H9 (cell line): Measurements from ENCODE around the gene ZNF385D. TPM values are rescaled to one million over a fixed set of nuclear protein-coding genes. Genes with fewer than 3 reads are reported as not detected.

Source experiments
- DNase-seq: peaks from one replicate; pipeline ENCODE4 v3.0.0-alpha.2; 2017
- H2AFZ ChIP-seq: one replicate; pipeline ENCODE4 v1.6.1; 2013; ENCODE audit warnings: mild to moderate bottlenecking, low read length, control low read depth, moderate library complexity
- H2AK5ac ChIP-seq: 2 replicates; pipeline ENCODE4 v1.6.1; 2013; ENCODE audit warnings: low read length, control low read depth, mixed read lengths; ENCODE audit not compliant: insufficient read length
- H2BK120ac ChIP-seq: one replicate; pipeline ENCODE4 v1.6.1; 2013; ENCODE audit warnings: low read depth, mild to moderate bottlenecking, low read length, control low read depth, inconsistent platforms; ENCODE audit not compliant: poor library complexity, severe bottlenecking
- H2BK12ac ChIP-seq: 2 replicates; pipeline ENCODE4 v1.6.1; 2013; ENCODE audit warnings: low read length, control low read depth, mixed read lengths, low read depth; ENCODE audit not compliant: insufficient read length
- H2BK15ac ChIP-seq: 2 replicates; pipeline ENCODE4 v1.6.1; 2013; ENCODE audit warnings: low read depth, low read length, control low read depth
- H2BK20ac ChIP-seq: one replicate; pipeline ENCODE4 v1.6.1; 2013; ENCODE audit warnings: low read depth, mild to moderate bottlenecking, low read length, control low read depth, inconsistent platforms; ENCODE audit not compliant: poor library complexity, severe bottlenecking
- H2BK5ac ChIP-seq: 2 replicates; pipeline ENCODE4 v1.6.1; 2013; ENCODE audit warnings: low read length, control low read depth, mixed read lengths; ENCODE audit not compliant: insufficient read length
- H3K14ac ChIP-seq: 2 replicates; pipeline ENCODE4 v1.6.1; 2013; ENCODE audit warnings: low read length, control low read depth; ENCODE audit not compliant: insufficient read depth
- H3K18ac ChIP-seq: 2 replicates; pipeline ENCODE4 v1.6.1; 2013; ENCODE audit warnings: low read depth, mild to moderate bottlenecking, mixed read lengths, low read length, control low read depth; ENCODE audit not compliant: insufficient read length
- H3K23ac ChIP-seq: 2 replicates; pipeline ENCODE4 v1.6.1; 2013; ENCODE audit warnings: low read length, control low read depth, mixed read lengths, low read depth; ENCODE audit not compliant: insufficient read length
- H3K23me2 ChIP-seq: 2 replicates; pipeline ENCODE4 v1.6.1; 2013; ENCODE audit warnings: low read depth, mild to moderate bottlenecking, mixed read lengths, low read length, control low read depth; ENCODE audit not compliant: insufficient read length, poor library complexity, severe bottlenecking
- H3K27ac ChIP-seq: 2 replicates; pipeline ENCODE4 v1.5.1; 2013; ENCODE audit warnings: low read length, control low read depth, mixed read lengths, low read depth; ENCODE audit not compliant: insufficient read length
- H3K27me3 ChIP-seq: 2 replicates; pipeline ENCODE4 v1.6.1; 2013; ENCODE audit warnings: low read length, control low read depth, inconsistent platforms; ENCODE audit not compliant: insufficient read depth
- H3K4ac ChIP-seq: 2 replicates; pipeline ENCODE4 v1.6.1; 2013; ENCODE audit warnings: low read depth, mild to moderate bottlenecking, control low read depth, inconsistent platforms, low read length, moderate library complexity
- H3K4me1 ChIP-seq: 2 replicates; pipeline ENCODE4 v1.6.1; 2013; ENCODE audit warnings: low read length, control low read depth, inconsistent platforms; ENCODE audit not compliant: insufficient read depth
- H3K4me2 ChIP-seq: 2 replicates; pipeline ENCODE4 v1.6.1; 2013; ENCODE audit warnings: low read length, control low read depth, mixed read lengths; ENCODE audit not compliant: insufficient read length, insufficient read depth
- H3K56ac ChIP-seq: 2 replicates; pipeline ENCODE4 v1.6.1; 2013; ENCODE audit warnings: low read depth, mild to moderate bottlenecking, mixed read lengths, low read length, control low read depth; ENCODE audit not compliant: insufficient read length
- H3K79me1 ChIP-seq: 2 replicates; pipeline ENCODE4 v1.6.1; 2013; ENCODE audit warnings: low read depth, mild to moderate bottlenecking, moderate library complexity, low read length, control low read depth, inconsistent platforms; ENCODE audit not compliant: insufficient read depth, poor library complexity, severe bottlenecking
- H3K79me2 ChIP-seq: 2 replicates; pipeline ENCODE4 v1.6.1; 2013; ENCODE audit warnings: low read length, control low read depth, inconsistent platforms; ENCODE audit not compliant: insufficient read depth
- H3K9ac ChIP-seq: 2 replicates; pipeline ENCODE4 v1.6.1; 2013; ENCODE audit warnings: low read length, control low read depth, mixed read lengths; ENCODE audit not compliant: insufficient read length; ENCODE audit errors: extremely low read depth
- H3K9me3 ChIP-seq: one replicate; pipeline ENCODE4 v1.6.1; 2013; ENCODE audit warnings: low read depth, low read length, inconsistent platforms; ENCODE audit not compliant: control insufficient read depth
- H3T11ph ChIP-seq: one replicate; pipeline ENCODE4 v1.6.1; 2013; ENCODE audit warnings: mild to moderate bottlenecking, low read length, control low read depth, inconsistent platforms
- H4K20me1 ChIP-seq: one replicate; pipeline ENCODE4 v1.6.1; 2013; ENCODE audit not compliant: control insufficient read depth, insufficient read length, insufficient read depth
- H4K5ac ChIP-seq: 2 replicates; pipeline ENCODE4 v1.6.1; 2013; ENCODE audit warnings: low read depth, mild to moderate bottlenecking, mixed read lengths, low read length, control low read depth; ENCODE audit not compliant: insufficient read length
- H4K8ac ChIP-seq: replicated peaks from 2 replicates; pipeline ENCODE4 v1.6.1; 2013; ENCODE audit warnings: low read length, control low read depth, mixed read lengths, low read depth; ENCODE audit not compliant: insufficient read length
- H4K91ac ChIP-seq: 2 replicates; pipeline ENCODE4 v1.6.1; 2013; ENCODE audit warnings: low read depth, mild to moderate bottlenecking, moderate library complexity, mixed read lengths, low read length, control low read depth; ENCODE audit not compliant: insufficient read length
- H3K27ac Mint-ChIP-seq, 3 experiments: 2 replicates in 2 of 3; 3 replicates in 1 of 3; pipeline ENCODE4 v1.8.0; 2020 to 2021; ENCODE audit warnings: mixed read lengths in 3 of 3, mild to moderate bottlenecking in 1 of 3, moderate library complexity in 1 of 3
- H3K27me3 Mint-ChIP-seq: 2 replicates; pipeline ENCODE4 v1.8.0; 2021; ENCODE audit warnings: low read depth, mild to moderate bottlenecking, moderate library complexity, mixed read lengths
- H3K36me3 Mint-ChIP-seq, 3 experiments: 2 replicates in 2 of 3; 3 replicates in 1 of 3; pipeline ENCODE4 v1.8.0; 2020 to 2021; ENCODE audit warnings: low read depth in 3 of 3, mixed read lengths in 3 of 3; ENCODE audit not compliant: insufficient read depth in 1 of 3
- H3K4me1 Mint-ChIP-seq, 2 experiments: 2 replicates each; pipeline ENCODE4 v1.8.0; 2020; ENCODE audit warnings: mixed read lengths in 2 of 2
- H3K4me3 Mint-ChIP-seq, 2 experiments: 2 replicates in 1 of 2; 3 replicates in 1 of 2; pipeline ENCODE4 v1.8.0; 2020 to 2021; ENCODE audit warnings: mild to moderate bottlenecking in 2 of 2, mixed read lengths in 2 of 2, moderate library complexity in 1 of 2
- H3K9me3 Mint-ChIP-seq, 2 experiments: 2 replicates in 1 of 2; 3 replicates in 1 of 2; pipeline ENCODE4 v1.8.0; 2020; ENCODE audit warnings: mild to moderate bottlenecking in 2 of 2, mixed read lengths in 2 of 2, moderate library complexity in 1 of 2
- WGBS: extraction: QIAGEN DNeasy Blood & Tissue Kit; methylation state at CpG from one replicate; pipeline ENCODE4 v1.1.7; 2013; ENCODE audit warnings: missing lambda C conversion rate, low lambda C conversion rate, mixed read lengths; ENCODE audit not compliant: insufficient read length; ENCODE audit errors: extremely low coverage; 5-methylcytosine and 5-hydroxymethylcytosine counted together
- total RNA-seq: library from RNA; stranded (reverse); gene quantifications from 2 replicates; pipeline ENCODE4 v1.2.1, GENCODE V29; 2021
- TF ChIP-seq, protein P1 (sequence below): fragments of 200-600 bp; sonication (generic); conservative IDR thresholded peaks from 3 replicates; pipeline ENCODE4 v1.8.0; 2021; ENCODE audit warnings: antibody characterized with exemption, mild to moderate bottlenecking

Gene ZNF385D
- total RNA-seq, 1 experiment from 2014 or later: 1.5 TPM

DNA sequence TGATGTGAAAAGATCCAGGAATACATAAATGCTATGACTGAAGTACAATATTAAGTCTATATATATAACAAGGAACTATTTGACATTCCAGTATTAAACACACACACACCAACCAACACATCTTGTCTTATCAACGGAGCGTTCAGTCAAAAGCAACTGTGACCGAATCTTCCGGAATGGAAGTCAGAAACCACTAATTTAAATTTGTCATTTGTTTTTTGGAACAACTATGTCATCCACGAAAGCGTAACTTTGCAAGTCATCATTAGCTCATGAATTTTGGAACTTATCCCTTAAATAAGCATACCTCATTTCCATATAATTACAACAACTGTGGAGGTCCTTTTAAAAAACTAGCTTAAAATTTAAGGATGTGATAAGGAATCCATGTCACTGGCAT lies 5.0 kb downstream of the ZNF385D start:
- no peak overlapping the region for H2BK12ac ChIP-seq
- H3K27me3 Mint-ChIP-seq: peaks cover 22% of the 10 kb centered on the region

More for the DNA sequence above, 5.0 kb downstream of the ZNF385D start:
- H2BK15ac ChIP-seq: no peak overlapping the region
- H3K18ac ChIP-seq: no peak overlapping the region
- H2BK120ac ChIP-seq: no peak overlapping the region
- H3K9ac ChIP-seq: no peak overlapping the region
- no peaks in the 10 kb centered on the region for H3K79me2 ChIP-seq
- no peak for DNase-seq
- H2BK20ac ChIP-seq: no peak overlapping the region
- H2BK5ac ChIP-seq: no peak overlapping the region
- H3K4me3 Mint-ChIP-seq: no peak overlapping the region
- H2AFZ ChIP-seq: no peak overlapping the region
- no peaks in the 10 kb centered on the region for H3K4me1 ChIP-seq
- H4K8ac ChIP-seq: no peak overlapping the region
- H3K14ac ChIP-seq: no peak overlapping the region
- WGBS: no CpG with 5 or more reads among the region's 6 CpGs
- H3T11ph ChIP-seq: no peak overlapping the region
- no peak overlapping the region for H3K27ac Mint-ChIP-seq
- H3K4me2 ChIP-seq: no peak overlapping the region
- no peak overlapping the region for H3K23ac ChIP-seq
- H3K27me3 ChIP-seq: no peaks in the 10 kb centered on the region
- no peak overlapping the region for H4K91ac ChIP-seq
- no peaks in the 10 kb centered on the region for H4K20me1 ChIP-seq
- no peaks in the 10 kb centered on the region for H3K79me1 ChIP-seq
- H3K36me3 Mint-ChIP-seq: no peaks in the 10 kb centered on the region; a peak in 1 of 7 replicates
- H3K27ac ChIP-seq: no peak overlapping the region
- H3K4ac ChIP-seq: no peak overlapping the region
- no peak overlapping the region for H2AK5ac ChIP-seq
- peaks cover 16 to 19% of the 10 kb centered on the region in 2 experiments for H3K4me1 Mint-ChIP-seq
- no peaks in the 10 kb centered on the region for H3K9me3 ChIP-seq
- peaks cover 0 to 3% of the 10 kb centered on the region in 2 experiments; a peak in 1 of 5 replicates for H3K9me3 Mint-ChIP-seq
- no peak overlapping the region for H3K56ac ChIP-seq
- no peak overlapping the region for H4K5ac ChIP-seq
- TF ChIP-seq, protein P1, sequence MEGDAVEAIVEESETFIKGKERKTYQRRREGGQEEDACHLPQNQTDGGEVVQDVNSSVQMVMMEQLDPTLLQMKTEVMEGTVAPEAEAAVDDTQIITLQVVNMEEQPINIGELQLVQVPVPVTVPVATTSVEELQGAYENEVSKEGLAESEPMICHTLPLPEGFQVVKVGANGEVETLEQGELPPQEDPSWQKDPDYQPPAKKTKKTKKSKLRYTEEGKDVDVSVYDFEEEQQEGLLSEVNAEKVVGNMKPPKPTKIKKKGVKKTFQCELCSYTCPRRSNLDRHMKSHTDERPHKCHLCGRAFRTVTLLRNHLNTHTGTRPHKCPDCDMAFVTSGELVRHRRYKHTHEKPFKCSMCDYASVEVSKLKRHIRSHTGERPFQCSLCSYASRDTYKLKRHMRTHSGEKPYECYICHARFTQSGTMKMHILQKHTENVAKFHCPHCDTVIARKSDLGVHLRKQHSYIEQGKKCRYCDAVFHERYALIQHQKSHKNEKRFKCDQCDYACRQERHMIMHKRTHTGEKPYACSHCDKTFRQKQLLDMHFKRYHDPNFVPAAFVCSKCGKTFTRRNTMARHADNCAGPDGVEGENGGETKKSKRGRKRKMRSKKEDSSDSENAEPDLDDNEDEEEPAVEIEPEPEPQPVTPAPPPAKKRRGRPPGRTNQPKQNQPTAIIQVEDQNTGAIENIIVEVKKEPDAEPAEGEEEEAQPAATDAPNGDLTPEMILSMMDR: no peak
- peaks cover 2% of the 10 kb centered on the region for H3K23me2 ChIP-seq
